Keratinocyte (primary cell): ENCODE results near the gene EIF6. TPM values are rescaled to one million over a fixed set of nuclear protein-coding genes. Genes with fewer than 3 reads are reported as not detected.

Experiments
- DNase-seq: peaks from one replicate; pipeline ENCODE4 v3.0.0-alpha.2; 2011; ENCODE audit warnings: low read depth, missing footprints, low spot score
- FAIRE-seq: peaks from 2 replicates; lab custom pipeline; 2011; peaks lifted over from hg19 to GRCh38; lab: Jason Lieb, UNC
- H2AFZ ChIP-seq: 2 replicates; pipeline ENCODE4 v1.6.0; 2012; ENCODE audit warnings: low read length, control low read depth, inconsistent platforms; ENCODE audit not compliant: control insufficient read depth
- H3K27ac ChIP-seq: 2 replicates; pipeline ENCODE4 v1.5.1; 2011; ENCODE audit warnings: low read length; ENCODE audit not compliant: control insufficient read depth, insufficient read depth
- H3K27me3 ChIP-seq: 3 replicates; pipeline ENCODE4 v1.6.0; 2011; ENCODE audit warnings: low read length; ENCODE audit not compliant: control insufficient read depth, insufficient read depth; ENCODE audit errors: extremely low read depth
- H3K36me3 ChIP-seq, 2 experiments: 2 replicates in 1 of 2; 3 replicates in 1 of 2; pipeline ENCODE4 v1.5.1; 2011; ENCODE audit warnings: low read length in 2 of 2, mild to moderate bottlenecking in 1 of 2; ENCODE audit not compliant: control insufficient read depth in 2 of 2, insufficient read depth in 2 of 2; ENCODE audit errors: extremely low read depth in 1 of 2
- H3K4me1 ChIP-seq: 3 replicates; pipeline ENCODE4 v1.5.1; 2011; ENCODE audit warnings: low read length; ENCODE audit not compliant: control insufficient read depth, insufficient read depth; ENCODE audit errors: extremely low read depth
- H3K4me2 ChIP-seq: 3 replicates; pipeline ENCODE4 v1.6.0; 2011; ENCODE audit warnings: low read depth, low read length; ENCODE audit not compliant: control insufficient read depth, insufficient read depth; ENCODE audit errors: extremely low read depth
- H3K4me3 ChIP-seq, 3 experiments: fragments of 200-600 bp in 1 of 3; sonication (generic) in 1 of 3; 2 replicates in 2 of 3; 3 replicates in 1 of 3; pipeline ENCODE4 v1.5.1; 2011 to 2016; ENCODE audit warnings: low read length in 3 of 3, mild to moderate bottlenecking in 3 of 3, control low read depth in 2 of 3, inconsistent platforms in 1 of 3, low read depth in 1 of 3, mixed read lengths in 1 of 3, mixed run types in 1 of 3, moderate library complexity in 1 of 3; ENCODE audit not compliant: control insufficient read depth in 2 of 3, insufficient read depth in 2 of 3; ENCODE audit errors: extremely low read depth in 1 of 3
- H3K79me2 ChIP-seq: 2 replicates; pipeline ENCODE4 v1.6.0; 2012; ENCODE audit warnings: low read length; ENCODE audit not compliant: control insufficient read depth, insufficient read depth
- H3K9ac ChIP-seq: 3 replicates; pipeline ENCODE4 v1.6.0; 2011; ENCODE audit warnings: low read length; ENCODE audit not compliant: control insufficient read depth, insufficient read depth; ENCODE audit errors: extremely low read depth
- H3K9me1 ChIP-seq: 3 replicates; pipeline ENCODE4 v1.6.0; 2011; ENCODE audit warnings: low read length; ENCODE audit not compliant: control insufficient read depth, insufficient read depth; ENCODE audit errors: extremely low read depth
- H3K9me3 ChIP-seq: 2 replicates; pipeline ENCODE4 v1.5.1; 2012; ENCODE audit warnings: low read depth, low read length; ENCODE audit not compliant: control insufficient read depth
- H4K20me1 ChIP-seq: 3 replicates; pipeline ENCODE4 v1.6.0; 2011; ENCODE audit warnings: low read length; ENCODE audit not compliant: control insufficient read depth, insufficient read depth; ENCODE audit errors: extremely low read depth
- CTCF ChIP-seq, 3 experiments: IDR thresholded peaks in 1 of 3; conservative IDR thresholded peaks in 1 of 3; optimal IDR thresholded peaks in 1 of 3; 2 replicates in 2 of 3; 3 replicates in 1 of 3; pipeline versions ENCODE3 to v1.5.1; 2011; ENCODE audit warnings: low read length in 3 of 3, mild to moderate bottlenecking in 3 of 3, moderate library complexity in 2 of 3, control low read depth in 1 of 3, inconsistent platforms in 1 of 3; ENCODE audit not compliant: insufficient read depth in 2 of 3; ENCODE audit errors: extremely low read depth in 1 of 3
- EZH2 ChIP-seq: IDR thresholded peaks from one replicate; pipeline ENCODE4 v1.6.1; 2012; ENCODE audit warnings: inconsistent platforms, mild to moderate bottlenecking, low read length, moderate library complexity
- dilution Hi-C: fragments of 300-500 bp; cut with MboI; formaldehyde crosslinking; loops from one replicate; pipeline ENCODE4 v1.7.0; 2020; ENCODE audit warnings: low sequenced_read_pairs; ENCODE audit not compliant: extremely low pct_ligation_motif_present
- polyA plus RNA-seq, 5 experiments: library from polyadenylated mRNA; depleted of rRNA in 3 of 5; stranded (reverse) in 3 of 5; stranded (forward) in 1 of 5; unstranded in 1 of 5; fragments of >200 nt; gene quantifications; 1 replicate in 1 of 5; 2 replicates in 3 of 5; 3 replicates in 1 of 5; pipeline versions ENCODE4 v1.2.1 to v1.2.3, GENCODE V29; 2011 to 2012; ENCODE audit warnings: missing spikeins in 2 of 5, low read depth in 1 of 5, low replicate concordance in 1 of 5

Gene EIF6
- polyA plus RNA-seq, 1 donor (not counting 4 experiments of a cell fraction or from before 2014, with no cell fraction given) = 206 TPM

GRCh38 chr20:35277127-35277526, 7.4 kb downstream of the EIF6 start:
- Histone ChIP-seq H3K79me2 (peaks cover 25% of the 10 kb centered on the region), H3K4me3 (peak overlapping the region; percentile 69 to 84 (median 70)), H3K27ac (peak overlapping the region; percentile 67), H3K9ac (peak overlapping the region; percentile 84), H3K4me2 (peak overlapping the region; percentile 83), H3K36me3 (peaks cover 27 to 61% of the 10 kb centered on the region in 2 experiments), H3K4me1 (peaks cover 35% of the 10 kb centered on the region), H3K9me1 (peaks cover 2% of the 10 kb centered on the region), H3K27me3 (no peaks in the 10 kb centered on the region), H2AFZ (no peak overlapping the region), H4K20me1 (peaks cover 6% of the 10 kb centered on the region), H3K9me3 (no peaks in the 10 kb centered on the region)
- no peak for TF ChIP-seq EZH2
- TF ChIP-seq CTCF (optimal IDR thresholded peaks at IDR 0.05 in 1 of 3, IDR thresholded peaks at IDR 0.05 in 1 of 3, conservative IDR thresholded peaks at IDR 0.05 in 1 of 3; ENCODE audit: extremely low read depth in 1 of 3, insufficient read depth in 2 of 3, low read length in 3 of 3) = no peak
- FAIRE-seq = no peak
- no peak for DNase-seq
- dilution Hi-C loops = no loop called here

GRCh38 chr20:35276408-35276807, 8.2 kb downstream of the EIF6 start:
- peaks cover 35% of the 10 kb centered on the region for H3K4me1 ChIP-seq
- TF ChIP-seq CTCF (optimal IDR thresholded peaks at IDR 0.05 in 1 of 3, IDR thresholded peaks at IDR 0.05 in 1 of 3, conservative IDR thresholded peaks at IDR 0.05 in 1 of 3; ENCODE audit: extremely low read depth in 1 of 3, insufficient read depth in 2 of 3, low read length in 3 of 3) = no peak
- no peak for TF ChIP-seq EZH2
- no peak for FAIRE-seq
- peak overlapping the region; percentile 83 for H3K4me2 ChIP-seq
- peaks cover 6% of the 10 kb centered on the region for H4K20me1 ChIP-seq
- no peak overlapping the region for H3K27ac ChIP-seq
- H2AFZ ChIP-seq = no peak overlapping the region
- H3K9me1 ChIP-seq = peaks cover 2% of the 10 kb centered on the region
- DNase-seq = no peak
- dilution Hi-C loops = no loop called here
- H3K9ac ChIP-seq = peak overlapping the region; percentile 84
- no peaks in the 10 kb centered on the region for H3K9me3 ChIP-seq
- peak overlapping the region in 1 of 3 experiments; percentile 70 for H3K4me3 ChIP-seq
- peaks cover 27 to 55% of the 10 kb centered on the region in 2 experiments for H3K36me3 ChIP-seq
- H3K79me2 ChIP-seq = peaks cover 20% of the 10 kb centered on the region
- no peaks in the 10 kb centered on the region for H3K27me3 ChIP-seq
